Measurements from ENCODE around the gene C9orf85.
"Not testable (repeated sequence)": the region's sequence is repeated elsewhere in the genome, so short reads cannot be mapped to it uniquely, and the experiment has no call there.

The C9orf85 gene, protein sequence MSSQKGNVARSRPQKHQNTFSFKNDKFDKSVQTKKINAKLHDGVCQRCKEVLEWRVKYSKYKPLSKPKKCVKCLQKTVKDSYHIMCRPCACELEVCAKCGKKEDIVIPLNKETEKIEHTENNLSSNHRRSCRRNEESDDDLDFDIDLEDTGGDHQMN

DNA sequence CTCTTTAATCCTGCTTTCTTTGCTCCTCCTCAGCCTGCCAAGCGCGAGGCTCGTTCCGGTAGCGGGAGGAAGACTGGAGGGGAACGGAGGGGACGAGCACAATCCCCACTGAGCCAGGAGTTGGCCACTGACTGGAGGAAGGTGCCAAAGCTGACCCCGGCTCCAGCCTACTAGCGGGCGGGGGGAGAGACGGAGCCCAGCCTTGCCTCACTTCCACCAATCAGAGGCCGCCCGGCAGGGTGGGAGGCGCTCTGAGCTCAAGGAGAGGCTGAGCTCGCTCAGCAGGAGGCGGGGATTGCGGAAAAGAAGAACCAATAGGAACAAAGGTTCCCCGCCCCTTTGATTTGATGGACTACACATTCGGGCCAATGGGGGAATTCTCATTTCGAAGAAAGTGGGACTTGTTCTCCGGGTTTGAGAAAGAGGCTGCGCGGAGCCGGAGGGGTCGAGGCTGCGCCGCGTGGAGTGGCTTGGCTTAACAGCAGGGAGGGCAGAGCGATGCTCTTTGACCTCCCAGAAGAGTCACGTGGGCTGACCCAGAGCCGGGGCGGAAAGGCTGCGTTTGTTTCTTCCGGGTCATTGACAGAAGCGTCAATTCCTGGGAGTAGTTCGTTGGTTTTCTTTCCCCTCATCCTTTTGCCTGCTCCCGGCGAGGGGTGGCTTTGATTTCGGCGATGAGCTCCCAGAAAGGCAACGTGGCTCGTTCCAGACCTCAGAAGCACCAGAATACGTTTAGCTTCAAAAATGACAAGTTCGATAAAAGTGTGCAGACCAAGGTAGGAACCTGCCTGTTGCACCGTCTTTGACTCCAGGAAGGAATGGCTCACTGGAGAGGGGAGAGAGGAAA, at the start of gene C9orf85, which contains the start of gene ABHD17B:
Gene C9orf85 (plus strand): TSS at position 579 of the 847 bp plus-strand sequence. CDS start 96 bp downstream, at position 675.
Gene ABHD17B (minus strand): TSS at position 133 of the 847 bp plus-strand sequence. CDS start 36,113 bp downstream, outside the sequence.
- peak; percentile 96 to 97 for DNase-seq

DNA sequence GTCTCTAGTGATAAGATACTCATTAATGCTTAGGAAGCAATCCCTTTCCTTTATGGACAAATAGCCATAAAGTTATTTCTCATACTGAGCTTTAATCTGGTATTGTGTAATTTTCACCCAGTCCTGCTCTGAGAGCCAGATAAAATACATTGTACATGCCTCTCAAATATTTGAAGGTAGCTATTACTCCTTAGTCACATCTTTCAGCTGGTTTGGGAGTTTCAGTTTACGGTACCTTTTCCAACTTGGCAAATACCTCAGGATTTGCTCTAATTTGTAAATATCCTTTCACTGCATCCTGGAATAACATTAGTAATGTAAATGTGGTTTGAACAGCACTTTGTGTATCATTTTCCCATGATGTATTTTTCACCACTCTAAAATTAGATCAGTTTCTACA, 47.8 kb upstream of the C9orf85 start:
- DNase-seq = no peak

DNA sequence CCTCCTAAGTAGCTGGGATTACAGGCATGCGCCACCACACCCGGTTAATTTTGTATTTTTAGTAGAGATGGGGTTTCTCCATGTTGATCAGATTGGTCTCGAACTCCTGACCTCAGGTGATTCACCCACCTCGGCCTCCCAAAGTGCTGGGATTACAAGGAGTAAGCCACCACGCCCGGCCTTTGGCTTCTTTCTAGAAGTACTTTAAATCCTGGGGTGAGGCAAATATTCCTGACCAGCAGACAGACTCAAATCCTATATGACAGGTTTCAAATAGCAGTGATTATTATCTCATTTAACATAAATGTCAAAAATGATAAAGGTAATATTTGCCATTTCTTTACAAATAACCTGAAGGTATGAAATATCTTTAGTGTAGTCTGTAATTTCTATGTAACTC, 36.1 kb upstream of the C9orf85 start:
- DNase-seq = no peak

DNA sequence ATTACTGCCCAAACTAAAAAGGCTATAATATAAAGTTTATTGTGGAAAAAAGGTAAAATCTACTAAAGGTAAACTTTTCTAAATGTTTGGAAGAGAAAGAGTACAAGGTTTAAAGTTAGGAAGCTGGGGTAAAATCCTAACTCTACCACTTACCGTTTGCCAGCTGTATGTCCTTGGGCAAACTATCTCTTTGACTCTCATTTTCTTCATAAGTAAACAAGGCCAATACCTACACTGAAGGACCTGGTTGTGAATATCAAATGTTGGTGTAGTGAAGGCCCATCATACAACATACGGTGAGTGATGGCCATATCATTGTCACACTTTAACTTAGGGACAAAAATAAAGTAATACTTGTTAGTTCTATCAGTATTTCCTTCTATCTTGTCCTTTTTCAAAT, 35.3 kb upstream of the C9orf85 start:
- no peak for DNase-seq

DNA sequence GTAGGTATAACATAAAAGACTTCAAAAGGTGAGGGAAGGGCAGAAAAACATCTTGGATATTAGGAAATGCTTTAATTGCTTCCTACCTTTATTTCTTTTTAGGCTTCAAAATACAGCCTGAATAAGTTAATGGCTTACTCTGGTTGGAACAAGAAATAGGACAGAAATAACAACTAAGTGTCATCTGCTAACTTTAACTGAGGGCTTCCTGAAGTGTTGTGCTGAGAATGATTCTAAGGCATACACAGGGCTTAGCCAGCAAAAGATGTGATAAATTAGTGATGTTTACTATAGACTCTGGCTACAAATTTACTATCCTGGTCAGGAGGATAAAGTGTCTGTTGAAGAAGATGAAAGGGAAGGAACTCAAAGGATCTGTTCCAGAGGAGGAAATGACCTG, 34.6 kb upstream of the C9orf85 start:
- no peak for DNase-seq

DNA sequence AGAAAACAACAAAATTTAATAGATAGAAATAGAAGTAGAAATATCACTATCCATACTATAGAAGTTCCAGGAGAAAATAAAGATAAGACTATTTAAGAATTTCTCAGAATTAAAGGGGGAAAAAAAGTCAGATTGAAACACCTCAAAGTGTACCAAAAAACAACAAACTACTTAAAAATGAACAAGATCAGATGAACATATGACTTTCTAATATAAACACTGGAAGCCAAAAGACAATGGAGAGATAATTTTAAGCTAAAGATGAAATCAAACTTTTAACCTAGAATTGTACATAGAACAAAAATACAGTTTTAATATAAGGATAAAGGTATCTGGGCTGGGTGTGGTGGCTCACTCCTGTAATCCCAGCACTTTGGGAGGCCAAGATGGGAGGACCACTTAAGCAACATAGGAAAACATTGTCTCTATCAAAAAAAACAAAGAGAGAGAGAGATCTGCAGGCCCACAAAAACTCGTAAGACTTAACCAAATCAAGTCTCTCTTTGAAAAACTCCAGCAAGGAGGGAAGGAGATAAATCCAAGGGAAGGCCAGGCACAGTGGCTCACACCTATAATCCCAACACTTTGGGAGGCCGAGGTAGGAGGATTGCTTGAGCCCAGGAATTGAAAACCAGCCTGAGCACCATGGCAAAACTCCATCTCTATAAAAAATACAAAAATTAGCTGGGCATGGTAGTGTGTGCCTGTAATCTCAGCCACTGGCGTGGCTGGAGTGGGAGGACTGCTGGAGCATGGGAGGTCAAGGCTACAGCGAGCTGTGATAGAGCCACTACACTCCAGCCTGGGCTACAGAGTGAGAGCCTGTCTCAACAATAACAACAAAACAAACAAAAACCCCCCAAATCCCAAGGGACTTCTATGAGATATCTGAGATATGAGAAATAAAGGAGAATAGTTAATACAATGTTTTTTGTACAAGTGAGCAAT, 32.8 kb upstream of the C9orf85 start:
- DNase-seq = no peak

DNA sequence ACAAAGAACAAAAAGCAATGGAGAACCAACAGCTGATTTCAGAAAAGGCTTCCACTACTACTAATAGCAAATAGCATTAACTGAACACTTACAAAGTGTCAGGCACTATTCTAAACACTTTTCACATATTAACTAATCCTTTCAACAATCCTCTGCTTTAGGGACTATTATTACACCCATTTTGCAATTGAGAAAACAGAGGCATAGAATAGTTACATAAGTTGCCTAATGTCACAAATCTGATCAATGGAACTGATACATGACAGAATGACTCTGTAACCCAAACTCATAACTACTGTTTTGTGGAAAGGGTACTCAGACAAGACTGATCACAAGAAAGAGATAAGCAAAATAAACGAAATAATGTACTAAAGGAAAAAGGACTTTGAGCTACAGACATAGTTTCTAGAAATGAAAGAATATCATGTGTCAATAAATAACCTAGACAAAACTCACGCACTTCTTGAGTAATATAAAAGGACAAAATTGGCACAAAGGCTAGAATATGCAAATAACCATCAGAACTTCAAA, 31.7 kb upstream of the C9orf85 start:
- no peak for DNase-seq

DNA sequence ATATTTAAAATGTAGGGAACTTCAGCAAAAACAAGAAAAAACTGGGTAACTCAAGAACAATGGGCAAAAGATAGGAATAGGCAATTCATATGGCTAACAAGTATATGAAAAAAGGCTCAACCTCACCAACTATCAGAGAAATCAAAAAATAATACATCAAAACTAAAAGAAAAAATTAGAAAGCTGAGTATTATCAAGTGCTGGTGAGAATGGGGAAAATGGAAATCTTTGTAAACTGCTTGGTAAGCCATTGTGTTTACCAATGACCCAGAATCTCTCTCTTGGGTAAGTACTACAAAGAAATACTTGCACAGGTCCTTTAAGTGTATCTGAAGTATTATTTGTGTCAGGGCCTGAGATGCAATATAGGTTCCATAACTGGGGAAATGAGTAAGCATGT, 27.4 kb upstream of the C9orf85 start:
- no peak for DNase-seq

DNA sequence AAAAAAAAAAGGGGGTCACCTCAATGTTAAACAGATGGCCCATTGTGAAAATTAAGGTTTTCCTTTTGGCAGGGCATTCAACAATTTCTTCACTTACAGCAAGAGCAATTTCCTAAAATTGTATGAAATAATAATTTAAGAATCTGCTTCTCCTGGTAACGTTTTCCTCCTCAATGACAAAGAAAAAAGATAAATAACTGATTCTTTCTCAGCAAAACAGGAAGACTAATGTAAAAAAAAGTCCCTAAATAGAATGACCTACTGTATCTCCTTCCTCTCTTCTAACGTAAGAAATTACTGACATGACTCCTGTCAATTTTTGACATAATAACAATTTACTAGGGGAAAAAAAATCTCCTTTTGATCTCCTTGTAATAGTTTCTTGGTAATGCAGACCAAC, 26.0 kb upstream of the C9orf85 start:
- no peak for DNase-seq

DNA sequence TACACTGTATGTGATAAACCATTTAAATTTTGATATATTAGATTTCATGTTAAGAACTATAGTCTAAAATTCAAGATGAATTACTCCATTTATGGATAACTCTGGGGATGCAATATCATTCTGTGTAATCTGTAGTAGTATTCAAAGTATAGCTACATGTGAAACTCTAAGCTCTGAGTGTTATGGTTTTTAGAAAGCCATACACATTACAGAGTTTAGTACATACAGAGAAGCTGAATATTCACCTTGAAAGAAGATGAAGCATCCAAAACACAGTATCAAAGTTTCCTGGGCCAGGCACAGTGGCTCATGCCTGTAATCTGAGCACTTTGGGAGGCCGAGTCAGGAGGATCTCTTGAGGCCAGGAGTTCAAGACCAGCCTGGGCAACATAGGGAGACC, 25.4 kb upstream of the C9orf85 start:
- no peak for DNase-seq

DNA sequence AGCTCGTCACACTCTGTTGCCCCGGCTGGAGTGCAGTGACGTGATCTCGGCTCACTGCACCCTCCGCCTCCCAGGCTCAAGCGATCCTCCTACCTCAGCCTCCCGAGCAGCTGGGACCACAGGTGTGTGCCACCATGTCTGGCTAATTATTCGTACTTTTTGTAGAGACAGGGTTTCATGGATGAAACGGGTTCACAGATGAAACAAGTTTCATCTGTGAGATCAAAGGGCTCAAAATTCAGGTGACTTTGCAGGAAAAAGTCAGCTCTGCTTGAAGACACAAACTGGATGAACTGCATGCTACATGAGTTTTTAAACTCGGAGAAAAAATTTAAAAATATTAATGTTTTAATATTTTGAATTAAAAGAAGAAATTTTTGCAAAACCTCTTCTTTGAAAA, 24.9 kb upstream of the C9orf85 start:
- no peak for DNase-seq

DNA sequence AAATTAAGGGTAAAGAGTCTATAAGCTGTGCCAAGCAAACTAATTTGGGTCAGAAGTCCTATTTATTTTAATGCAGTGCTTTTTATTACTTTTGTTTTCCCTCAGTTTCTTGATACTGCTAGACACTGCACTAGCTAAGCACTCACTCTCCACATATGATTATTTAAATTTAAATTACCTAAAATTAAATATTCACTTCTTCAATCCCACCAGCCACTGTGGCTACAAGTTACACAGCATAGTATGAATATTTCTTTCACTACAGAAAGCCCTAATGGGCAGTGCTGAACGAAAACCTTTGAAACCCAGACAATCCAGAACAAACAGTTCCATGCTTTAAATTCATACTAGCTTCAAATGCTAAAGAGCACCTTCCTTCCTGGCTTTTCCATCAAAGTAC, 24.1 kb upstream of the C9orf85 start:
- no peak for DNase-seq

DNA sequence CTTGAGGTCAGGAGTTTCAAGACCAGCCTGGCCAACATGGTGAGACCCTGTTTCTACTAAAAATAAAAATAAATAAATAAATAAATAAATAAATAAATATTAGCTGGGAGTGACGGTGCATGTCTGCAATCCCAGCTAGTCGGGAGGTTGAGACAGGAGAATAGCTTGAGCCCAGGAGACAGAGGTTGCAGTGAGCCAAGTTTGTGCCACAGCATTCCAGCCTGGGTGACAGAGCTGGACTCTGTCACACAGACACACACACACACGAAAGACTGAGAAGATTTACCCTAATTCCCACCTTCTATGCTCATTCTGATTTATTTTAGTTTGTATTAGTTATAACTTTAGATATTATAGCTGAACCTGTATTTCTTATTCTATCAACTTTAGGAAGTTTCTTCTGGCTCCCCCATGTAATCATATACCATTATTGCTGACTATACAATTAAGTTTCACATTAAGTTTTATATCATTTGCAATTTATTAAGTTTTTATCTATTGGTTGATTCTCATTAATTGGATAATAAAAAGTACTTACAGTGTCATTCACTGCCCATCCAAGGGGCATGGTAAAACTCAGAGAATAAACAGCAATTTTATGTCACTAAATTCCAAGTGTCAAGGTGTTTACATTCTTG, 21.3 kb upstream of the C9orf85 start:
- no peak for DNase-seq

DNA sequence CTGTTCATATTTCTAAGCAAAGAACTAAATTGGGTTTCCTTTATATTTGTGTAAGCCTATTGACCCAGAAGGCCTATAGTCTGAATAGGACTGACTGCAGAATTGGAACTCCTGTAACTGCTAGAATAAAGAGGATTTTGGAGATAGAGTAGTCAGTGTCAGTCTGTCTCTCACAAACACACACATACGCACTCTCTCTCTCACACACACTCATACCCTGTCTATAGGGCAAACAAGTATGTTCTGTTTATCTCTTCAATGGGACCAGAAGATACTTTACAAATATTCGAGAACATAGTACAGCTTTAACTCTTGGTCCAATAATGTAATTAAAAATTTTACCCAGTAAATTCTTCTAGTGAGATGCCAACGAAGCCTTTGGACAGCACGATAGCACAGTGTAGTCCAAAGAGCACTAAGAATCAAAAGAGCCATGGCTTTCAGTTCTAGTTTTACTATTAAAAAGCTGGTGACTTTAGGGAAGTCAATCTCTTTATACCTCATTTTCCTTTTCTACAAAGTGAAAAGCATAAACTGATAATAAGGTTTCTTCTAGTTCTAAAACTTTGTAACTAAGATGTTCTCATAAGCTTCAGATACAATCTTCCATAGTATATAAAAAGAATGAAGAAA, 19.8 kb upstream of the C9orf85 start:
- no peak for DNase-seq

DNA sequence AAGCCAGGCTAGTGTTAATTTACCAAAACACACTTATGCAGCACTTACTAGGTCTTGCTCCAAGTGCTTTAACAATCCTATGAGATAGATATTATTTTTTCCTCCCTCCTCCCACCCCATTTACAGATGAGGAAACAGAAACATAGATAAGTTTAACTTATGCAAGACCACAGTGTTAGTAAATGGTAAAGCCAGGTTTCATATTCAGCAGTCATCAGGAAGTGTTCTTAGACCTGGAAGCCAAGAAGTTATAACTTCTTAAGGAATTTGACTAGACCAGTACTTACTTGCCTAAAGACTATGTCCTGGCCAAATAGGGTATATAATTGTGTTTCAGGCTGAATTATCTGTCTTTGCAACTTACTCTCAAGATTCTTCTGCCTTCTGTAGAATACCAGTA, 16.3 kb upstream of the C9orf85 start:
- no peak for DNase-seq

DNA sequence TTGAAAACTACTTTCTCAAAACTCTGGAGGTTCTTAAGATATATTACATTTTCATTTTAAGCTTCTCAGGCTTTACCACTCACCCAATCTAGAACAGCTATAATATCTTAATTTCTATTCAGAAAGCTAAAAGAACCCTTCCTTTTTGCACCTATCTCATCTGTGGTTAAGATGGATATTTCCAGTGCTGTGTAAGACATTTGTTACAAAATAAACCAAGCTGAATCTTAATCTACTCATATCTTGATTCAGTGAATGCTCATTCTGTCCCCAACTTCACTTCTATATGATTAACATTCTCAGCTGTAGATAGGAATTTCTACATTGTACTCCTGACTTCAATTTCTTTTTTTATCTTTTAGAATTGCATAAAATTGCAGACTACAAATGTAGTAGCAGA, 15.5 kb upstream of the C9orf85 start:
- DNase-seq = no peak

DNA sequence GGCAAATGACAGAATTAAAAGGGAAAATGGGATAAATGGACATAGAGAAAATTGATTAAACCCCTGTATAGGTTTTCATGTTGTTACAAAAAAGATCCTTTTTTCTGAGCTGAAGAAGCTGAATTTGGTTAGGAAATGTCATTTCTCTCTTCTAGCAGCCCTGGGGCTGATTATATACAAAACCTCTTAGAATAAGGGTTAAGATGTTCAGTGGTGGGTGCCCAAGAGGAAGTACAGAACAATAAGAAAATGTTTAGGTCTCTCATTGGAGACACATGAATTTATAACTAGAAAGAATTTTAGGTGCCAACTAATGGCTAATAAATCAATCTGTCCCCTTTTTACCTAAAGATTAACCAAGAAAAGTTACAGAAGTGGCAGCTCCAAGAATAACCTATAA, 14.7 kb upstream of the C9orf85 start:
- DNase-seq = no peak

DNA sequence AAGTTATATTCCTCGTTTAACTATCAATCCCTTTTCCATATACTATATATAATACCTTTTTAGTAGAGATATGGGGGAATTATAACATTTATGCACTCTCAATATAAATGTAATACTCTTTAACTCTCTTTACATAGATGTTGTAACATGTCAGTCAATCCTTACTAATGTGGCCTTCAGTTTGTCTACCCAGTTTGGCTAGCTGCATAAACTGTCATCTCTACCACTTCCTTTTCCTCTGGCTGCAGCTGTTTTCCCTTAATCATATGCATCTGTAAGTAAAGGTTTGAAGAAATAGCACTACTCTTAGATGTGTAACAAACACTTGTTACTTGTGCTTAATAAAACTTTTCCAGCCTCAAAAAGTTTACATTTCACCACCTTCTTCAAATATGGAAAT, 13.9 kb upstream of the C9orf85 start:
- DNase-seq = no peak

DNA sequence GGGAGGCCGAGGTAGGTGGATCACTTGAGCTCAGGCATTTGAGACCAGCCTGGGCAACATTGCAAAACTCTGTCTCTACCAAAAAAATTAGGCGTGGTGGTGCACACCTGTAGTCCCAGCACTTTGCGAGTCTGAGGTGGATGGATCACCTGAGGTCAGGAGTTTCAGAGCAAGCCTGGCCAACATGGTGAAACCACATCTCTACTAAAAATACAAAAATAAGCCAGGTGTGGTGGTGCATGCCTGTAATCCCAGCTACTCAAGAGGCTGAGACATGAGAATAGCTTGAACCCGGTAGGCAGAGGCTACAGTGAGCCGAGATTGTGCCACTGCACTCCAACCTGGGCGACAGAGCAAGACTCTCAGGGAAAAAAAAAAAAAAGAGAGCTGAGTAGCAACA, 12.7 kb upstream of the C9orf85 start:
- not testable (repeated sequence) for DNase-seq

DNA sequence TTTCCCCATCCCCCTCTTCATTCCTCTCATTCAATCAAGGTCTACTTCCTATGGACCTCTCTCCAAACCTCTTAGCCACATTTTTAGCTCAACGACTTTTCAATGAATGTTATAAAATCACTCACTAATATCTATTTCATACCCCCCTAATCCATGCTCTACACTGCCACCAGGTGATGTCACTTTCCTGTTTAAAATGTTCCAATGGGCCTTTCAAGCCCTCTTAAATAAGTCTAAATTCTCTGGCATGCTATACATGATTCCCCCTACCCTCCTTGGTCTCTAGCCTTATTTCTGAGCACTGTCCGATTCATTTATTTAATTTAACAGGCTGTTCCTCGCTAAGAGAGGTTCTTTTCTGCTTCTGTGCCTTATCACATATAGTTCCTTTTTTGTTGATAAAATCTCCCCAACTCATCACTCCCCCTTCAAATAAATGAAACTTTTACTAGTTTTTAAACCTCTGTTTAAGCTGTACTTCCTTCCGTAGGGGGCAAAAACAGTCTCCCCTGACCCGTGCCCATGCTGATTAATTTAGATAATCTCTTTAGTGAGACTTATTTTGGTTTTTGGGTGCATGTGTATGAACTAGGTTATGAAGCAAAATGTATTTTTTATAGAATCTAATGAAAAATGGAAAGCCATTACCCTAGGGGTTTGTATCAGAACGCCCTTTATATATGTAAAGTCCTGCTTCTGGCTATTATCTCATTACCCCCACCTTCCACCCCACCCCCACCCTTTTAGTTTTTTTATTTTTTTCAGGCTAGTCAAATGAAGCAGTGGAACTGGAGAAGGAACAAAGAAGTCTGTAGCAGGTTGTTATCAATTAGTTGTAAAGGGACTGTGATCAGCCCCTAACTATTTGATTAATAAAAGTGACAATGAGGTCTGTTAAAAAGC, 9.5 kb upstream of the C9orf85 start:
- DNase-seq = no peak

DNA sequence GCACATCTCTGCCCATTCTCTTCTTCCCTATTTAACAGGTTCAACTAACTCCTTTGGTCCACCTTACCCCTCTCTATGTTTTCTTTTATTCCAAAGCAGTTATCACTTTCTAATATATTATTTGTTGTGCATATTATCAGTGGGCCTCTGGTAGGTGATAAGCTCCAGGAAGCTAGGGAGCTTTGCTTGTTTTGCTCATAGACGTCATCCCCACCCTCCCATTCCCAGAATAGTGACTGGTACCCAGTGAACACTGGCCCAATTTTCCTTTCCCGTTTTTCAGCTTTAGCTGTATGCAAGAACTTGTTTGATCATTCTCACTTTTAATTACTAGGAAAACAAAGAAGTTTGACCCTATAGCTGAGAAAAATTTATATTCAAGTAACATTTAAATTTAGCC, 7.4 kb upstream of the C9orf85 start:
- DNase-seq = no peak
